GM23338 (cell line): Measurements from ENCODE around the gene CFAP90. TPM values are rescaled to one million over a fixed set of nuclear protein-coding genes. Genes with fewer than 3 reads are reported as not detected.

Source experiments
- ATAC-seq: fragments of 200-7000 bp; cut with Tn5 transposase; 3 replicates; pipeline ENCODE4 v1.9.1; 2020
- DNase-seq: peaks from one replicate; pipeline ENCODE4 v3.0.0-alpha.2; 2015; ENCODE audit warnings: low spot score
- H2AFZ ChIP-seq: fragments of 200-600 bp; sonication (generic); 2 replicates; pipeline ENCODE4 v1.8.0; 2016; ENCODE audit warnings: antibody characterized with exemption, mild to moderate bottlenecking, moderate library complexity
- H3F3A ChIP-seq: fragments of 200-600 bp; sonication (generic); replicated peaks from 2 replicates; pipeline ENCODE4 v1.8.0; 2017; ENCODE audit warnings: antibody characterized with exemption, mixed run types, low read depth
- H3K27ac ChIP-seq: fragments of 200-600 bp; sonication (generic); 2 replicates; pipeline ENCODE4 v1.6.1; 2016; ENCODE audit warnings: low read depth
- H3K27me3 ChIP-seq: fragments of 200-600 bp; sonication (generic); 2 replicates; pipeline ENCODE4 v1.8.0; 2016; ENCODE audit warnings: mild to moderate bottlenecking, mixed run types, moderate library complexity; ENCODE audit not compliant: insufficient read depth
- H3K36me3 ChIP-seq: fragments of 200-600 bp; sonication (generic); 2 replicates; pipeline ENCODE4 v1.8.0; 2016; ENCODE audit warnings: mild to moderate bottlenecking; ENCODE audit not compliant: insufficient read depth
- H3K4me1 ChIP-seq: fragments of 200-600 bp; sonication (generic); 2 replicates; pipeline ENCODE4 v1.8.0; 2016; ENCODE audit warnings: mild to moderate bottlenecking, moderate library complexity; ENCODE audit not compliant: insufficient read depth
- H3K4me2 ChIP-seq: fragments of 200-600 bp; sonication (generic); 2 replicates; pipeline ENCODE4 v1.7.1; 2017; ENCODE audit warnings: mixed run types
- H3K4me3 ChIP-seq: fragments of 200-600 bp; sonication (generic); 2 replicates; pipeline ENCODE4 v1.6.1; 2016; ENCODE audit warnings: mixed run types
- H3K79me2 ChIP-seq: fragments of 200-600 bp; sonication (generic); replicated peaks from 2 replicates; pipeline ENCODE4 v1.8.0; 2017; ENCODE audit warnings: mild to moderate bottlenecking; ENCODE audit not compliant: insufficient read depth
- H3K9me2 ChIP-seq: fragments of 200-600 bp; sonication (generic); 2 replicates; pipeline ENCODE4 v1.8.0; 2017; ENCODE audit not compliant: insufficient read depth
- H4K20me1 ChIP-seq: fragments of 200-600 bp; sonication (generic); replicated peaks from 2 replicates; pipeline ENCODE4 v1.8.0; 2017; ENCODE audit warnings: mild to moderate bottlenecking; ENCODE audit not compliant: insufficient read depth
- H3K27ac Mint-ChIP-seq: 2 replicates; pipeline ENCODE4 v1.8.0; 2020; ENCODE audit warnings: inconsistent platforms, mild to moderate bottlenecking, moderate library complexity, mixed read lengths
- H3K27me3 Mint-ChIP-seq: 3 replicates; pipeline ENCODE4 v1.8.0; 2022; ENCODE audit warnings: low read depth, mild to moderate bottlenecking, moderate library complexity, mixed read lengths, inconsistent platforms; ENCODE audit not compliant: insufficient read depth, poor library complexity
- H3K36me3 Mint-ChIP-seq: 3 replicates; pipeline ENCODE4 v1.8.0; 2021; ENCODE audit warnings: low read depth, mild to moderate bottlenecking, inconsistent platforms, moderate library complexity, mixed read lengths
- H3K4me1 Mint-ChIP-seq: 3 replicates; pipeline ENCODE4 v1.8.0; 2020; ENCODE audit warnings: mild to moderate bottlenecking, inconsistent platforms, mixed read lengths
- H3K4me3 Mint-ChIP-seq: 3 replicates; pipeline ENCODE4 v1.8.0; 2021; ENCODE audit warnings: moderate library complexity, mild to moderate bottlenecking, inconsistent platforms, mixed read lengths
- H3K9me3 Mint-ChIP-seq: 3 replicates; pipeline ENCODE4 v1.8.0; 2020; ENCODE audit warnings: moderate library complexity, mild to moderate bottlenecking, inconsistent platforms, mixed read lengths
- CTCF ChIP-seq, 2 experiments: fragments of 200-600 bp in 1 of 2; sonication (generic) in 1 of 2; conservative IDR thresholded peaks; 2 replicates each; pipeline versions ENCODE4 v1.5.1 to v1.6.1; 2016 to 2017; ENCODE audit warnings: antibody characterized with exemption in 2 of 2, low read depth in 2 of 2, mild to moderate bottlenecking in 2 of 2, moderate library complexity in 1 of 2
- ETS1 ChIP-seq: IDR thresholded peaks from 2 replicates; pipeline ENCODE4 v1.6.1; 2016; ENCODE audit warnings: antibody characterized with exemption
- EZH2phosphoT487 ChIP-seq: fragments of 200-600 bp; sonication (generic); IDR thresholded peaks from one replicate; pipeline ENCODE4 v1.8.1; 2018; ENCODE audit warnings: antibody characterized with exemption; ENCODE audit not compliant: unreplicated experiment
- JUNB ChIP-seq: IDR thresholded peaks from one replicate; pipeline ENCODE4 v1.6.1; 2016; ENCODE audit warnings: antibody characterized with exemption; ENCODE audit not compliant: unreplicated experiment
- REST ChIP-seq: IDR thresholded peaks from one replicate; pipeline ENCODE4 v1.6.1; 2018; ENCODE audit warnings: antibody characterized with exemption; ENCODE audit not compliant: unreplicated experiment
- STAT1 ChIP-seq: IDR thresholded peaks from one replicate; pipeline ENCODE4 v1.6.1; 2016; ENCODE audit warnings: antibody characterized with exemption; ENCODE audit not compliant: unreplicated experiment
- ZNF114 ChIP-seq: fragments of 250-450 bp; sonication (Bioruptor Pico); IDR thresholded peaks from 2 replicates; pipeline ENCODE4 v1.5.0; 2020; ENCODE audit warnings: mild to moderate bottlenecking, moderate library complexity
- ZNF331 ChIP-seq: fragments of 250-450 bp; sonication (Bioruptor Pico); IDR thresholded peaks from 2 replicates; pipeline ENCODE4 v1.5.0; 2020; ENCODE audit warnings: low read depth, mild to moderate bottlenecking, moderate library complexity
- polyA plus RNA-seq: library from polyadenylated mRNA; unstranded; fragments of >200 nt; fragmentation: Nextera tagmentation; extraction: Ambion mirVana; gene quantifications from 2 replicates; pipeline ENCODE4 v1.2.1, GENCODE V29; 2016
- total RNA-seq: library from RNA; depleted of rRNA; stranded (reverse); fragments of >200 nt; shearing (Covaris generic); gene quantifications from 2 replicates; pipeline ENCODE4 v1.2.3, GENCODE V29; 2014
- TF ChIP-seq, protein P1 (sequence below): fragments of 250-450 bp; sonication (Bioruptor Pico); IDR thresholded peaks from 2 replicates; pipeline ENCODE4 v1.5.0; 2020; ENCODE audit warnings: mild to moderate bottlenecking, moderate library complexity

Gene CFAP90
- total and polyA plus RNA-seq, 2 experiments from 2014 or later, result 0.10 to 1.0 TPM

DNA sequence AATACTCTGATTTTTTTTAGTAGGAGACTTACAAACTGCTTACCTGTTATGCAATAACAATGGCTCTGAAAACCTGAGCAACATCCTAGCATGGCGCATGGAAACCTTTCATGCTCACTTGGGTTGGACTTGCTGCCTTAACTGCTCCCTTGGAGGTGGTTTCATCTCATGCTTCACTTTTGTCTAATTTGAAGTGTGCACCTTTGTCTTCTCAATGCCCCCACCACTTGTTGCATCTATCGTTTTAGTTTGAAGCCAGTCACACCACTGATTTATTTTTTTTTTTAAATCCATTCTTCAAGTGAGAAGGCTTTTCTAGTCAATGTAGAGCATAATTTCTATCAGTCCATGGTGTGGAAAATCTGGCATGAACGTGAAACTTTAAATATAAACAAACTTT lies 63.2 kb downstream of the CFAP90 start:
- Mint-ChIP-seq H3K27me3 (peaks cover 6% of the 10 kb centered on the region), H3K27ac (no peak overlapping the region), H3K4me3 (no peak overlapping the region), H3K36me3 (peaks cover 45% of the 10 kb centered on the region), H3K9me3 (no peaks in the 10 kb centered on the region; the same call in 2 of the 3 replicates), H3K4me1 (peaks cover 52% of the 10 kb centered on the region)
- no peak overlapping the region for H2AFZ ChIP-seq
- peaks cover 21% of the 10 kb centered on the region for H3K4me1 ChIP-seq
- no peak overlapping the region for H3K4me2 ChIP-seq
- no peak for TF ChIP-seq ETS1
- TF ChIP-seq, protein P1, sequence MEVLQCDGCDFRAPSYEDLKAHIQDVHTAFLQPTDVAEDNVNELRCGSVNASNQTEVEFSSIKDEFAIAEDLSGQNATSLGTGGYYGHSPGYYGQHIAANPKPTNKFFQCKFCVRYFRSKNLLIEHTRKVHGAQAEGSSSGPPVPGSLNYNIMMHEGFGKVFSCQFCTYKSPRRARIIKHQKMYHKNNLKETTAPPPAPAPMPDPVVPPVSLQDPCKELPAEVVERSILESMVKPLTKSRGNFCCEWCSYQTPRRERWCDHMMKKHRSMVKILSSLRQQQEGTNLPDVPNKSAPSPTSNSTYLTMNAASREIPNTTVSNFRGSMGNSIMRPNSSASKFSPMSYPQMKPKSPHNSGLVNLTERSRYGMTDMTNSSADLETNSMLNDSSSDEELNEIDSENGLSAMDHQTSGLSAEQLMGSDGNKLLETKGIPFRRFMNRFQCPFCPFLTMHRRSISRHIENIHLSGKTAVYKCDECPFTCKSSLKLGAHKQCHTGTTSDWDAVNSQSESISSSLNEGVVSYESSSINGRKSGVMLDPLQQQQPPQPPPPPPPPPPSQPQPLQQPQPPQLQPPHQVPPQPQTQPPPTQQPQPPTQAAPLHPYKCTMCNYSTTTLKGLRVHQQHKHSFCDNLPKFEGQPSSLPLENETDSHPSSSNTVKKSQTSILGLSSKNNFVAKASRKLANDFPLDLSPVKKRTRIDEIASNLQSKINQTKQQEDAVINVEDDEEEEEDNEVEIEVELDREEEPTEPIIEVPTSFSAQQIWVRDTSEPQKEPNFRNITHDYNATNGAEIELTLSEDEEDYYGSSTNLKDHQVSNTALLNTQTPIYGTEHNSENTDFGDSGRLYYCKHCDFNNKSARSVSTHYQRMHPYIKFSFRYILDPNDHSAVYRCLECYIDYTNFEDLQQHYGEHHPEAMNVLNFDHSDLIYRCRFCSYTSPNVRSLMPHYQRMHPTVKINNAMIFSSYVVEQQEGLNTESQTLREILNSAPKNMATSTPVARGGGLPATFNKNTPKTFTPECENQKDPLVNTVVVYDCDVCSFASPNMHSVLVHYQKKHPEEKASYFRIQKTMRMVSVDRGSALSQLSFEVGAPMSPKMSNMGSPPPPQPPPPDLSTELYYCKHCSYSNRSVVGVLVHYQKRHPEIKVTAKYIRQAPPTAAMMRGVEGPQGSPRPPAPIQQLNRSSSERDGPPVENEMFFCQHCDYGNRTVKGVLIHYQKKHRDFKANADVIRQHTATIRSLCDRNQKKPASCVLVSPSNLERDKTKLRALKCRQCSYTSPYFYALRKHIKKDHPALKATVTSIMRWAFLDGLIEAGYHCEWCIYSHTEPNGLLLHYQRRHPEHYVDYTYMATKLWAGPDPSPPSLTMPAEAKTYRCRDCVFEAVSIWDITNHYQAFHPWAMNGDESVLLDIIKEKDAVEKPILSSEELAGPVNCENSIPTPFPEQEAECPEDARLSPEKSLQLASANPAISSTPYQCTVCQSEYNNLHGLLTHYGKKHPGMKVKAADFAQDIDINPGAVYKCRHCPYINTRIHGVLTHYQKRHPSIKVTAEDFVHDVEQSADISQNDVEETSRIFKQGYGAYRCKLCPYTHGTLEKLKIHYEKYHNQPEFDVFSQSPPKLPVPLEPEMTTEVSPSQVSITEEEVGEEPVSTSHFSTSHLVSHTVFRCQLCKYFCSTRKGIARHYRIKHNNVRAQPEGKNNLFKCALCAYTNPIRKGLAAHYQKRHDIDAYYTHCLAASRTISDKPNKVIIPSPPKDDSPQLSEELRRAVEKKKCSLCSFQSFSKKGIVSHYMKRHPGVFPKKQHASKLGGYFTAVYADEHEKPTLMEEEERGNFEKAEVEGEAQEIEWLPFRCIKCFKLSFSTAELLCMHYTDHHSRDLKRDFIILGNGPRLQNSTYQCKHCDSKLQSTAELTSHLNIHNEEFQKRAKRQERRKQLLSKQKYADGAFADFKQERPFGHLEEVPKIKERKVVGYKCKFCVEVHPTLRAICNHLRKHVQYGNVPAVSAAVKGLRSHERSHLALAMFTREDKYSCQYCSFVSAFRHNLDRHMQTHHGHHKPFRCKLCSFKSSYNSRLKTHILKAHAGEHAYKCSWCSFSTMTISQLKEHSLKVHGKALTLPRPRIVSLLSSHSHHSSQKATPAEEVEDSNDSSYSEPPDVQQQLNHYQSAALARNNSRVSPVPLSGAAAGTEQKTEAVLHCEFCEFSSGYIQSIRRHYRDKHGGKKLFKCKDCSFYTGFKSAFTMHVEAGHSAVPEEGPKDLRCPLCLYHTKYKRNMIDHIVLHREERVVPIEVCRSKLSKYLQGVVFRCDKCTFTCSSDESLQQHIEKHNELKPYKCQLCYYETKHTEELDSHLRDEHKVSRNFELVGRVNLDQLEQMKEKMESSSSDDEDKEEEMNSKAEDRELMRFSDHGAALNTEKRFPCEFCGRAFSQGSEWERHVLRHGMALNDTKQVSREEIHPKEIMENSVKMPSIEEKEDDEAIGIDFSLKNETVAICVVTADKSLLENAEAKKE (CRISPR knock-in tag), result no peak
- no peak for TF ChIP-seq STAT1
- no peak for TF ChIP-seq EZH2phosphoT487
- no peak for TF ChIP-seq ZNF114 (CRISPR knock-in tag)
- no peak for TF ChIP-seq JUNB
- no peak for TF ChIP-seq REST
- TF ChIP-seq CTCF (conservative IDR thresholded peaks at IDR 0.05; ENCODE audit: low read depth in 2 of 2), result no peak
- TF ChIP-seq ZNF331 (CRISPR knock-in tag), result no peak
- DNase-seq (no peak), ATAC-seq (no peak)
- H3K4me3 ChIP-seq, result no peak overlapping the region
- no peaks in the 10 kb centered on the region; the same call in 1 of the 2 replicates for H3F3A ChIP-seq
- H3K36me3 ChIP-seq, result peaks cover 8% of the 10 kb centered on the region
- H3K9me2 ChIP-seq, result no peaks in the 10 kb centered on the region; the same call in none of the 2 replicates
- no peaks in the 10 kb centered on the region for H3K27me3 ChIP-seq
- H3K27ac ChIP-seq, result no peak overlapping the region
- H4K20me1 ChIP-seq, result no peaks in the 10 kb centered on the region
- no peaks in the 10 kb centered on the region for H3K79me2 ChIP-seq
